RWPE1 (cell line): Measurements from ENCODE around the gene TPPP3.
A peak's percentile ranks its signal among the peaks of the same experiment; 100 is the strongest.
"Not testable (repeated sequence)": the region's sequence is repeated elsewhere in the genome, so short reads cannot be mapped to it uniquely, and the experiment has no call there.

ENCODE experiments used
- CTCF ChIA-PET: fragments of 350-600 bp; sonication (Branson Sonifier 250); formaldehyde crosslinking; extraction: SDS; loops from one replicate; lab custom pipeline; 2021; lab: Yijun Ruan, JAX
- POLR2A ChIA-PET: fragments of 400-600 bp; formaldehyde crosslinking; extraction: SDS; loops from one replicate; lab custom pipeline; 2020; ENCODE audit warnings: antibody characterized with exemption; ENCODE audit not compliant: low non-redundant PET; lab: Yijun Ruan, JAX
- DNase-seq: peaks from one replicate; pipeline ENCODE4 v3.0.0; 2012; ENCODE audit warnings: low spot score
- H3K27ac ChIP-seq: fragments of 450-650 bp; 2 replicates; pipeline ENCODE4 v1.5.1; 2017
- CTCF ChIP-seq: fragments of 450-650 bp; conservative IDR thresholded peaks from 2 replicates; pipeline ENCODE4 v1.5.1; 2017; ENCODE audit warnings: low read depth, mild to moderate bottlenecking

TPPP3 gene

GRCh38 chr16:67384778-67385510 is 8.4 kb downstream of the TPPP3 start:
- DNase-seq = no peak
- no peak overlapping the region for H3K27ac ChIP-seq
- CTCF ChIA-PET = no interaction called here

GRCh38 chr16:67383284-67383683 is 10.0 kb downstream of the TPPP3 start:
- no peak for TF ChIP-seq CTCF
- POLR2A ChIA-PET = no interaction called here

More at GRCh38 chr16:67384778-67385510, 8.4 kb downstream of the TPPP3 start:
- POLR2A ChIA-PET = interaction anchor here (0.6 kb wide), 1 partner anchor 95 kb away, joined by 8 read pairs; no protein-coding TSS in a partner anchor
- no peak for TF ChIP-seq CTCF

GRCh38 chr16:67378642-67379041 is 14.7 kb downstream of the TPPP3 start:
- no peak for TF ChIP-seq CTCF
- ChIA-PET CTCF (no interaction called here), POLR2A (no interaction called here)
- DNase-seq = no peak
- no peak overlapping the region for H3K27ac ChIP-seq

More at GRCh38 chr16:67383284-67383683, 10.0 kb downstream of the TPPP3 start:
- H3K27ac ChIP-seq = no peak overlapping the region
- DNase-seq = no peak
- CTCF ChIA-PET = interaction anchor here (0.8 to 1.4 kb wide), 2 partner anchors 10 to 82 kb away, joined by 4 to 8 read pairs; no protein-coding TSS in a partner anchor

GRCh38 chr16:67376012-67376411 is 17.3 kb downstream of the TPPP3 start:
- CTCF ChIA-PET = interaction anchor here (0.7 kb wide), 1 partner anchor 26 kb away, joined by 3 read pairs; no protein-coding TSS in a partner anchor
- DNase-seq, H3K27ac ChIP-seq, POLR2A ChIA-PET: not testable (repeated sequence)

GRCh38 chr16:67372664-67373063 is 20.6 kb downstream of the TPPP3 start:
- DNase-seq = peak; percentile 42
- TF ChIP-seq CTCF = peak; percentile 36
- no peak overlapping the region for H3K27ac ChIP-seq
- ChIA-PET POLR2A (no interaction called here), CTCF (interaction anchor here (0.7 to 1.5 kb wide), 10 partner anchors 18 to 93 kb away, joined by 3 to 5 read pairs (median 3); no protein-coding TSS in a partner anchor)

- TF ChIP-seq CTCF = no peak
- DNase-seq = no peak
- H3K27ac ChIP-seq = no peak overlapping the region
- POLR2A ChIA-PET = interaction anchor here (0.7 kb wide), 1 partner anchor 89 kb away, joined by 7 read pairs; no protein-coding TSS in a partner anchor
- CTCF ChIA-PET = interaction anchor here (0.6 to 0.7 kb wide), 2 partner anchors 29 to 106 kb away, joined by 3 to 4 read pairs; no protein-coding TSS in a partner anchor
Observed at GRCh38 chr16:67370661-67371060, 22.6 kb downstream of the TPPP3 start.
